GM18517 (cell line): Measurements from ENCODE around the gene ZNF554.

Experiments
- ATAC-seq: cut with Tn5 transposase; IDR thresholded peaks from one replicate; pipeline ENCODE4 v1.9.1; 2021; ENCODE audit warnings: mild to moderate bottlenecking, moderate library complexity; ENCODE audit not compliant: unreplicated experiment

ZNF554 gene

GRCh38 chr19:2819540-2820111, at the start of gene ZNF554:
TSS of gene ZNF554 (plus strand) at chr19:2819868. CDS start at chr19:2820072, 204 bp downstream.
- ATAC-seq: peak; percentile 81

- no peak for ATAC-seq
These were observed 49.3 kb upstream of the ZNF554 start for GRCh38 chr19:2770055-2771013.

- ATAC-seq: no peak
These were observed 47.6 kb upstream of the ZNF554 start for GRCh38 chr19:2771786-2772674.

- no peak for ATAC-seq
These were observed 45.5 kb upstream of the ZNF554 start for GRCh38 chr19:2774083-2774679.

- no peak for ATAC-seq
These were observed 44.6 kb upstream of the ZNF554 start for GRCh38 chr19:2774953-2775555.

- ATAC-seq: no peak
These were observed 43.9 kb upstream of the ZNF554 start for GRCh38 chr19:2775556-2776430.

GRCh38 chr19:2777952-2778683, 41.5 kb upstream of the ZNF554 start:
- ATAC-seq: no peak

- ATAC-seq: no peak
These were observed 40.4 kb upstream of the ZNF554 start for GRCh38 chr19:2779121-2779740.

- ATAC-seq: no peak
These were observed 39.4 kb upstream of the ZNF554 start for GRCh38 chr19:2780284-2780683.

GRCh38 chr19:2782329-2782935, 37.2 kb upstream of the ZNF554 start:
- no peak for ATAC-seq

- ATAC-seq: peak; percentile 78
These were observed 36.5 kb upstream of the ZNF554 start, which contains the start of gene SGTA for GRCh38 chr19:2782936-2783780. TSS of gene SGTA (minus strand) at chr19:2783273. CDS start at chr19:2769068, 14,205 bp downstream.

- ATAC-seq: no peak
These were observed 35.9 kb upstream of the ZNF554 start for GRCh38 chr19:2783781-2784145.

GRCh38 chr19:2785244-2785997, 34.2 kb upstream of the ZNF554 start, which contains the start of gene THOP1:
TSS of gene THOP1 (plus strand) at chr19:2785503. CDS start at chr19:2785663, 160 bp downstream.
- ATAC-seq: peak; percentile 47

- ATAC-seq: no peak
These were observed 32.6 kb upstream of the ZNF554 start for GRCh38 chr19:2787115-2787514.

- ATAC-seq: no peak
These were observed 31.4 kb upstream of the ZNF554 start for GRCh38 chr19:2788237-2788636.

- ATAC-seq: no peak
These were observed 29.5 kb upstream of the ZNF554 start for GRCh38 chr19:2790194-2790556.
